ENCODE data around the gene HSD17B1. TPM values are rescaled to one million over a fixed set of nuclear protein-coding genes. Genes with fewer than 3 reads are reported as not detected.

The HSD17B1 gene
- polyA plus RNA-seq, 1 donor from 2014 or later: 1.0 TPM

DNA sequence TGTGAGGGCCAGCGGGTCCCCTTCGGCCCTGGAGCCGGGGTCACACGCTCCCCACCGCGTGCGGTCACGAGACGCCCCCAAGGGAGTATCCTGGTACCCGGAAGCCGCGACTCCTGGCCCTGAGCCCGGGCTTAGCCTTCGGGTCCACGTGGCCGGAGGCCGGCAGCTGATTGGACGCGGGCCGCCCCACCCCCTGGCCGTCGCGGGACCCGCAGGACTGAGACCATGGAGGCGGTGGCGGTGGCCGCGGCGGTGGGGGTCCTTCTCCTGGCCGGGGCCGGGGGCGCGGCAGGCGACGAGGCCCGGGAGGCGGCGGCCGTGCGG, 16.7 kb upstream of the HSD17B1 start, which contains the start of gene NAGLU:
TSS of gene NAGLU (plus strand) at position 194 of the 324 bp plus-strand sequence. CDS start at position 226, 32 bp downstream.
- no peaks in the 10 kb centered on the region for H3K79me2 ChIP-seq (replicated peaks; ENCODE audit: insufficient read depth, low read length)
- no peaks in the 10 kb centered on the region for H3K9me2 ChIP-seq (ENCODE audit: insufficient read depth, low read length)
- H3K9me3 ChIP-seq (ENCODE audit: low read length): no peaks in the 10 kb centered on the region
- H4K20me1 ChIP-seq (ENCODE audit: insufficient read depth): no peaks in the 10 kb centered on the region
- H3K36me3 ChIP-seq (ENCODE audit: insufficient read depth, low read length): no peaks in the 10 kb centered on the region
- H3K4me3 ChIP-seq (ENCODE audit: low read length): peak within 1 kb of the TSS; percentile 81
- TF ChIP-seq TAF1 (IDR thresholded peaks at IDR 0.05; ENCODE audit: low read depth): no peak
- no peak for TF ChIP-seq EZH2 (IDR thresholded peaks at IDR 0.05; ENCODE audit: borderline replicate concordance, insufficient read depth, low read length, poor library complexity, severe bottlenecking)
- TF ChIP-seq, protein P1, sequence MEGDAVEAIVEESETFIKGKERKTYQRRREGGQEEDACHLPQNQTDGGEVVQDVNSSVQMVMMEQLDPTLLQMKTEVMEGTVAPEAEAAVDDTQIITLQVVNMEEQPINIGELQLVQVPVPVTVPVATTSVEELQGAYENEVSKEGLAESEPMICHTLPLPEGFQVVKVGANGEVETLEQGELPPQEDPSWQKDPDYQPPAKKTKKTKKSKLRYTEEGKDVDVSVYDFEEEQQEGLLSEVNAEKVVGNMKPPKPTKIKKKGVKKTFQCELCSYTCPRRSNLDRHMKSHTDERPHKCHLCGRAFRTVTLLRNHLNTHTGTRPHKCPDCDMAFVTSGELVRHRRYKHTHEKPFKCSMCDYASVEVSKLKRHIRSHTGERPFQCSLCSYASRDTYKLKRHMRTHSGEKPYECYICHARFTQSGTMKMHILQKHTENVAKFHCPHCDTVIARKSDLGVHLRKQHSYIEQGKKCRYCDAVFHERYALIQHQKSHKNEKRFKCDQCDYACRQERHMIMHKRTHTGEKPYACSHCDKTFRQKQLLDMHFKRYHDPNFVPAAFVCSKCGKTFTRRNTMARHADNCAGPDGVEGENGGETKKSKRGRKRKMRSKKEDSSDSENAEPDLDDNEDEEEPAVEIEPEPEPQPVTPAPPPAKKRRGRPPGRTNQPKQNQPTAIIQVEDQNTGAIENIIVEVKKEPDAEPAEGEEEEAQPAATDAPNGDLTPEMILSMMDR (IDR thresholded peaks at IDR 0.05; ENCODE audit: poor library complexity, severe bottlenecking): no peak
- TF ChIP-seq EP300 (conservative IDR thresholded peaks at IDR 0.05; ENCODE audit: poor library complexity, severe bottlenecking): no peak
- TF ChIP-seq POLR2AphosphoS5 (IDR thresholded peaks at IDR 0.05): peak; percentile 67
- H3K9ac ChIP-seq (ENCODE audit: low read length): peak within 1 kb of the TSS; percentile 68
- no peaks in the 10 kb centered on the region for H3F3A ChIP-seq (ENCODE audit: insufficient read depth, low read length, poor library complexity, severe bottlenecking)
- H3K27me3 ChIP-seq (ENCODE audit: insufficient read depth, low read depth, low read length): no peaks in the 10 kb centered on the region
- peak within 1 kb of the TSS; percentile 49 for H3K27ac ChIP-seq (ENCODE audit: low read length)
- peak within 1 kb of the TSS; percentile 59 for H3K4me2 ChIP-seq (ENCODE audit: low read length)
- peak within 1 kb of the TSS; percentile 40 for H2AFZ ChIP-seq (ENCODE audit: low read depth, low read length)

DNA sequence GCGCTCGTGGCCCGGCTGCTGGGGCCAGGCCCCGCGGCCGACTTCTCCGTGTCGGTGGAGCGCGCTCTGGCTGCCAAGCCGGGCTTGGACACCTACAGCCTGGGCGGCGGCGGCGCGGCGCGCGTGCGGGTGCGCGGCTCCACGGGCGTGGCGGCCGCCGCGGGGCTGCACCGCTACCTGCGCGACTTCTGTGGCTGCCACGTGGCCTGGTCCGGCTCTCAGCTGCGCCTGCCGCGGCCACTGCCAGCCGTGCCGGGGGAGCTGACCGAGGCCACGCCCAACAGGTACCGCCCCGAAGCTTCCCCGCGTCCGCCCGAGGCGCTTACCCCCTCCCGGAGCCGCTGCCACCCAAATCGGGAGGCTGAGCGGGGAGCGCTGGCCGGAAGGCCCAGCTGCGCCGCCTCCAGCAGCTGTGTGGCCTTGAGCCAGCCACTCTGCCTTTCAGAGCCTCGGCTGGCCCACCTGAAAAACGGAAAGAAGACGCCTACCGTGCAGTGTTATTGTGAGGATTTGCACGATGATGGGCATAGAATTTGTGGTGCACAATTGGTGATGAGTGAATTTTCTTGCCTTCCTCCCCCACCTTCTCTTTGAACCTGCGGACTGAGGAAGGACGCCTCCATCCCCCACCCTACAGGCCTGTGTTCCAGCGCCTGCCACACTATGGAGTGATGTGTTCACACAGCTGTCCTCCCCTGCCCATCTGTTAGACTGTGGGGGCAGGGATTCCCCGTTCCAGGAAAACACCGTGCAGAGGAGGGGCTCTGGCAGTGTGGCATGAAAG, 16.2 kb upstream of the HSD17B1 start:
- peak overlapping the region; percentile 81 for H3K4me3 ChIP-seq (ENCODE audit: low read length)
- no peaks in the 10 kb centered on the region for H4K20me1 ChIP-seq (ENCODE audit: insufficient read depth)
- H3F3A ChIP-seq (ENCODE audit: insufficient read depth, low read length, poor library complexity, severe bottlenecking): no peaks in the 10 kb centered on the region
- H3K4me2 ChIP-seq (ENCODE audit: low read length): peak overlapping the region; percentile 59
- no peaks in the 10 kb centered on the region for H3K27me3 ChIP-seq (ENCODE audit: insufficient read depth, low read depth, low read length)
- peak; percentile 85 for TF ChIP-seq MXI1 (conservative IDR thresholded peaks at IDR 0.05; ENCODE audit: poor library complexity, severe bottlenecking)
- no peak for TF ChIP-seq SMC3 (conservative IDR thresholded peaks at IDR 0.05; ENCODE audit: poor library complexity)
- TF ChIP-seq EP300 (conservative IDR thresholded peaks at IDR 0.05; ENCODE audit: poor library complexity, severe bottlenecking): no peak
- TF ChIP-seq, protein P1 (IDR thresholded peaks at IDR 0.05; ENCODE audit: poor library complexity, severe bottlenecking): peak; percentile 47
- TF ChIP-seq RAD21 (conservative IDR thresholded peaks at IDR 0.05): no peak
- no peak for TF ChIP-seq EZH2 (IDR thresholded peaks at IDR 0.05; ENCODE audit: borderline replicate concordance, insufficient read depth, low read length, poor library complexity, severe bottlenecking)
- TF ChIP-seq, protein P2, sequence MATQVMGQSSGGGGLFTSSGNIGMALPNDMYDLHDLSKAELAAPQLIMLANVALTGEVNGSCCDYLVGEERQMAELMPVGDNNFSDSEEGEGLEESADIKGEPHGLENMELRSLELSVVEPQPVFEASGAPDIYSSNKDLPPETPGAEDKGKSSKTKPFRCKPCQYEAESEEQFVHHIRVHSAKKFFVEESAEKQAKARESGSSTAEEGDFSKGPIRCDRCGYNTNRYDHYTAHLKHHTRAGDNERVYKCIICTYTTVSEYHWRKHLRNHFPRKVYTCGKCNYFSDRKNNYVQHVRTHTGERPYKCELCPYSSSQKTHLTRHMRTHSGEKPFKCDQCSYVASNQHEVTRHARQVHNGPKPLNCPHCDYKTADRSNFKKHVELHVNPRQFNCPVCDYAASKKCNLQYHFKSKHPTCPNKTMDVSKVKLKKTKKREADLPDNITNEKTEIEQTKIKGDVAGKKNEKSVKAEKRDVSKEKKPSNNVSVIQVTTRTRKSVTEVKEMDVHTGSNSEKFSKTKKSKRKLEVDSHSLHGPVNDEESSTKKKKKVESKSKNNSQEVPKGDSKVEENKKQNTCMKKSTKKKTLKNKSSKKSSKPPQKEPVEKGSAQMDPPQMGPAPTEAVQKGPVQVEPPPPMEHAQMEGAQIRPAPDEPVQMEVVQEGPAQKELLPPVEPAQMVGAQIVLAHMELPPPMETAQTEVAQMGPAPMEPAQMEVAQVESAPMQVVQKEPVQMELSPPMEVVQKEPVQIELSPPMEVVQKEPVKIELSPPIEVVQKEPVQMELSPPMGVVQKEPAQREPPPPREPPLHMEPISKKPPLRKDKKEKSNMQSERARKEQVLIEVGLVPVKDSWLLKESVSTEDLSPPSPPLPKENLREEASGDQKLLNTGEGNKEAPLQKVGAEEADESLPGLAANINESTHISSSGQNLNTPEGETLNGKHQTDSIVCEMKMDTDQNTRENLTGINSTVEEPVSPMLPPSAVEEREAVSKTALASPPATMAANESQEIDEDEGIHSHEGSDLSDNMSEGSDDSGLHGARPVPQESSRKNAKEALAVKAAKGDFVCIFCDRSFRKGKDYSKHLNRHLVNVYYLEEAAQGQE (IDR thresholded peaks at IDR 0.05; ENCODE audit: borderline replicate concordance): no peak
- no peak for TF ChIP-seq POLR2AphosphoS5 (IDR thresholded peaks at IDR 0.05)
- no peak for TF ChIP-seq TAF1 (IDR thresholded peaks at IDR 0.05; ENCODE audit: low read depth)
- peak overlapping the region; percentile 40 for H2AFZ ChIP-seq (ENCODE audit: low read depth, low read length)
- no peaks in the 10 kb centered on the region for H3K9me2 ChIP-seq (ENCODE audit: insufficient read depth, low read length)
- H3K9ac ChIP-seq (ENCODE audit: low read length): peak overlapping the region; percentile 68
- H3K79me2 ChIP-seq (replicated peaks; ENCODE audit: insufficient read depth, low read length): no peaks in the 10 kb centered on the region
- peak overlapping the region; percentile 49 for H3K27ac ChIP-seq (ENCODE audit: low read length)
- H3K36me3 ChIP-seq (ENCODE audit: insufficient read depth, low read length): no peaks in the 10 kb centered on the region
- H3K9me3 ChIP-seq (ENCODE audit: low read length): no peaks in the 10 kb centered on the region

All from neural cell (in vitro differentiated cells).